ENCODE measurements around the gene WWP2. TPM values are rescaled to one million over a fixed set of nuclear protein-coding genes. Genes with fewer than 3 reads are reported as not detected.

Gene WWP2
- total and polyA plus RNA-seq, 4 donors, result 26.1 to 86.6 (median 43.4) TPM

DNA sequence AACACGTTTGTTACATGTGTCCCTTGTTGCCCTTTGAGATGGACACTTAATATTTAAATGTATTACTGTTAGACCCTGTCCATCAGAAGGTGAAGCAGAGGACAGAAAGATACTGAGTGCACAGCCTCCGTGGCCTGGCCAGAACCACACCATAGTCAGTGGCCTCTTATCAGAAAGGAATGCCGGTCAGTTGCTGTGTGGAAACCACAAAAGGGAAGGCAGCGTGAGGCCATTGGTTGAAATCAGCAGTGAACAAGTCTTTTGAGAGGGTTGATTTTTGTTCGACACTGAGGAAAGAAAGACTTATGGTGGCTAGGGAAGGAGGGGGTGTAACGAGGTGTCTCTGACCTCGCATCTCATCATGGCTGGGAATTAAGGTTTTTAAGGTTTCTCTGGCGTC, 103.6 kb downstream of the WWP2 start:
- Histone ChIP-seq H3K27me3 (ENCODE audit: control insufficient read depth in 3 of 3, insufficient read depth in 3 of 3, low read length in 2 of 3) (no peaks in the 10 kb centered on the region), H3K27ac (ENCODE audit: low read depth in 1 of 2, low read length in 1 of 2) (peak overlapping the region in 1 of 2 donors; percentile 24), H3K4me1 (ENCODE audit: control insufficient read depth in 5 of 5, insufficient read depth in 5 of 5, low read length in 5 of 5) (peaks cover 3 to 13% (median 8%) of the 10 kb centered on the region in 5 donors), H3K9ac (ENCODE audit: insufficient read depth in 1 of 2, low read length in 2 of 2) (no peak overlapping the region), H3K9me3 (ENCODE audit: control insufficient read depth in 4 of 4, insufficient read depth in 3 of 4, low read length in 3 of 4) (no peaks in the 10 kb centered on the region), H3K4me3 (no peak overlapping the region), H3K36me3 (ENCODE audit: control insufficient read depth in 4 of 4, insufficient read depth in 4 of 4, low read length in 4 of 4) (peaks cover 0 to 2% (median 0%) of the 10 kb centered on the region in 4 donors)
- DNase-seq (no peak), ATAC-seq (ENCODE audit: insufficient read depth, low FRiP score) (no peak)
- 69 to 74% methylated on average over 8 of the region's 8 CpGs for WGBS, 2 donors
- TF ChIP-seq, protein P1, sequence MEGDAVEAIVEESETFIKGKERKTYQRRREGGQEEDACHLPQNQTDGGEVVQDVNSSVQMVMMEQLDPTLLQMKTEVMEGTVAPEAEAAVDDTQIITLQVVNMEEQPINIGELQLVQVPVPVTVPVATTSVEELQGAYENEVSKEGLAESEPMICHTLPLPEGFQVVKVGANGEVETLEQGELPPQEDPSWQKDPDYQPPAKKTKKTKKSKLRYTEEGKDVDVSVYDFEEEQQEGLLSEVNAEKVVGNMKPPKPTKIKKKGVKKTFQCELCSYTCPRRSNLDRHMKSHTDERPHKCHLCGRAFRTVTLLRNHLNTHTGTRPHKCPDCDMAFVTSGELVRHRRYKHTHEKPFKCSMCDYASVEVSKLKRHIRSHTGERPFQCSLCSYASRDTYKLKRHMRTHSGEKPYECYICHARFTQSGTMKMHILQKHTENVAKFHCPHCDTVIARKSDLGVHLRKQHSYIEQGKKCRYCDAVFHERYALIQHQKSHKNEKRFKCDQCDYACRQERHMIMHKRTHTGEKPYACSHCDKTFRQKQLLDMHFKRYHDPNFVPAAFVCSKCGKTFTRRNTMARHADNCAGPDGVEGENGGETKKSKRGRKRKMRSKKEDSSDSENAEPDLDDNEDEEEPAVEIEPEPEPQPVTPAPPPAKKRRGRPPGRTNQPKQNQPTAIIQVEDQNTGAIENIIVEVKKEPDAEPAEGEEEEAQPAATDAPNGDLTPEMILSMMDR (IDR thresholded peaks at IDR 0.05; ENCODE audit: control extremely low read depth, extremely low read depth), result no peak

DNA sequence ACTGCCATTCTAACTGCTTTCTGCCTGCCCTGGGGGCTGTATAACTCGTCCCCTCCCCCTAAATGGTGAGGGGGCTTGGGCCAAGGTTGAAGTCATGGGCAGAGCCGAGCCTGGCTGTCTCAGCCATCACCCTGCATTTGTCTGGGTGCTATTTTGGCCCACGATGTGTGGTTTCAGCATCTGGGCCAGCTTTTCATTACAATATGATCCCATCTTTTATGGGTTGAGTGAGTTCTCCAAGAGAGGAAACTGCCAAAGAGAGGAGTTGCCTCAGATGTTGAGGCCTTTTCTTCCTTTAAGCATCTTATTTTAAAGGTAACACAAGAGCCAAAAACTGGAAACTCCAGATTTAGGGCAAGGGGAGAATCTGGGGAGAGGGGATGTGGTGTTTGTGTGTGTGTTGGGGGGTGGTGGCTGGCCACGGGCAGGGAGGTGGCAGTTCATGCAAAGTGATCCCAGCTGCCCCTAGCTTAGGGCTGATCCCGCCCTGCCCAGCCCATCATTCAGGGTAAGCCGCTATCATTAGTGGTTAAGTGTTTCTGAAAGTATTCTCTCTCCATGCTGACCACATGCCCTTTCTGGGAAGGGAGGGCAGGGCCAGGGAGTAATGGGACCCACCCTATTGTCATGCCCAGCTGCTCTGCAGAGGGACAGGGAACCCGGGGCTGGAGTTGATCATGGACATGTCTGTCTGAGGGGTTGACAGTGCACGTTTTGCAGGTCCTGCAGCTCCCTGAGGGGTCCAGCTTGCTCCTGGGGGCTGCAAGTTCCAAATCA, 105.8 kb downstream of the WWP2 start:
- H3K4me1 ChIP-seq (ENCODE audit: control insufficient read depth in 5 of 5, insufficient read depth in 5 of 5, low read length in 5 of 5), result no peaks in the 10 kb centered on the region
- H3K9ac ChIP-seq (ENCODE audit: insufficient read depth in 1 of 2, low read length in 2 of 2), result no peak overlapping the region
- no peak overlapping the region for H3K4me3 ChIP-seq
- WGBS, 2 donors, result 87 to 89% methylated on average over 8 of the region's 8 CpGs
- no peak overlapping the region for H3K27ac ChIP-seq (ENCODE audit: low read depth in 1 of 2, low read length in 1 of 2)
- ATAC-seq (ENCODE audit: insufficient read depth, low FRiP score) (no peak), DNase-seq (no peak)
- TF ChIP-seq, protein P1 (IDR thresholded peaks at IDR 0.05; ENCODE audit: control extremely low read depth, extremely low read depth), result no peak
- H3K27me3 ChIP-seq (ENCODE audit: control insufficient read depth in 3 of 3, insufficient read depth in 3 of 3, low read length in 2 of 3), result no peaks in the 10 kb centered on the region
- peaks cover 0 to 10% (median 3%) of the 10 kb centered on the region in 4 donors for H3K36me3 ChIP-seq (ENCODE audit: control insufficient read depth in 4 of 4, insufficient read depth in 4 of 4, low read length in 4 of 4)
- no peaks in the 10 kb centered on the region for H3K9me3 ChIP-seq (ENCODE audit: control insufficient read depth in 4 of 4, insufficient read depth in 3 of 4, low read length in 3 of 4)

DNA sequence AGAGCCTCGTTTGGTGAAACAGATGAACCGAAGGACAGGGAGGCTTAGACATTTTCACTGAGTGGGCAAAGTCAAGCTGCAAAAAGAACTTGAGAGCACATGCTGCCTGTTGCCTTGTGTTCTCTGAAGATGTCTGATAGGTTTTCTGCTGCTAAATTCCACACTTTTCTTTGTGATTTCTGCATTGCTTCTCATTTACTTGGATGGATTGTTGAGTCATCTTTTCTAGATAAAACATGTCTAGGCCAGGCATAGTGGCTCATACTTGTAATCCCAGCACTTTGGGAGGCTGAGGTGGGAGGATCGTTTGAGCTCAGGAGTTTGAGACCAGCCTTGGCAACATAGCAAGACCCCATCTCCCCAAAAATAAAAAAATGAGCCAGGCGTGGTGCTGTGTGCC, 108.6 kb downstream of the WWP2 start:
- H3K4me1 ChIP-seq (ENCODE audit: control insufficient read depth in 5 of 5, insufficient read depth in 5 of 5, low read length in 5 of 5), result peaks cover 0 to 2% (median 0%) of the 10 kb centered on the region in 5 donors
- no peak overlapping the region for H3K4me3 ChIP-seq
- TF ChIP-seq, protein P1 (IDR thresholded peaks at IDR 0.05; ENCODE audit: control extremely low read depth, extremely low read depth), result no peak
- WGBS, 2 donors, result 96 to 98% methylated on average over 4 of the region's 4 CpGs
- peaks cover 0 to 23% (median 4%) of the 10 kb centered on the region in 4 donors for H3K36me3 ChIP-seq (ENCODE audit: control insufficient read depth in 4 of 4, insufficient read depth in 4 of 4, low read length in 4 of 4)
- ATAC-seq (ENCODE audit: insufficient read depth, low FRiP score), result no peak
- H3K27me3 ChIP-seq (ENCODE audit: control insufficient read depth in 3 of 3, insufficient read depth in 3 of 3, low read length in 2 of 3), result no peaks in the 10 kb centered on the region
- no peaks in the 10 kb centered on the region for H3K9me3 ChIP-seq (ENCODE audit: control insufficient read depth in 4 of 4, insufficient read depth in 3 of 4, low read length in 3 of 4)
- H3K9ac ChIP-seq (ENCODE audit: insufficient read depth in 1 of 2, low read length in 2 of 2), result no peak overlapping the region
- DNase-seq, result no peak
- no peak overlapping the region for H3K27ac ChIP-seq (ENCODE audit: low read depth in 1 of 2, low read length in 1 of 2)
